ENCODE data around the gene MLPH.
A peak's percentile ranks its signal among the peaks of the same experiment; 100 is the strongest.

The MLPH gene

GRCh38 chr2:237536083-237536415, 49.0 kb downstream of the MLPH start:
- no peak for TF ChIP-seq POLR2A (IDR thresholded peaks at IDR 0.05; ENCODE audit: low read depth, low read length)
- FAIRE-seq (no peak), DNase-seq (ENCODE audit: insufficient read length, low spot score) (no peak)

- TF ChIP-seq POLR2A (IDR thresholded peaks at IDR 0.05; ENCODE audit: low read depth, low read length), result no peak
- FAIRE-seq (no peak), DNase-seq (ENCODE audit: insufficient read length, low spot score) (no peak)
Measured at GRCh38 chr2:237536617-237537016, 49.6 kb downstream of the MLPH start.

- FAIRE-seq (no peak), DNase-seq (ENCODE audit: insufficient read length, low spot score) (no peak)
- no peak for TF ChIP-seq POLR2A (IDR thresholded peaks at IDR 0.05; ENCODE audit: low read depth, low read length)
Measured at GRCh38 chr2:237538001-237538720, 51.1 kb downstream of the MLPH start.

GRCh38 chr2:237538901-237539300, 51.9 kb downstream of the MLPH start:
- TF ChIP-seq POLR2A (IDR thresholded peaks at IDR 0.05; ENCODE audit: low read depth, low read length), result no peak
- no peak for FAIRE-seq
- DNase-seq (ENCODE audit: insufficient read length, low spot score), result no peak

- DNase-seq (ENCODE audit: insufficient read length, low spot score) (no peak), FAIRE-seq (no peak)
- no peak for TF ChIP-seq POLR2A (IDR thresholded peaks at IDR 0.05; ENCODE audit: low read depth, low read length)
Measured at GRCh38 chr2:237539681-237540080, 52.6 kb downstream of the MLPH start.

- FAIRE-seq, result no peak
- no peak for TF ChIP-seq POLR2A (IDR thresholded peaks at IDR 0.05; ENCODE audit: low read depth, low read length)
- no peak for DNase-seq (ENCODE audit: insufficient read length, low spot score)
Measured at GRCh38 chr2:237540223-237540775, 53.2 kb downstream of the MLPH start.

- DNase-seq (ENCODE audit: insufficient read length, low spot score), result peak; percentile 65
- peak; percentile 43 for FAIRE-seq
- TF ChIP-seq POLR2A (IDR thresholded peaks at IDR 0.05; ENCODE audit: low read depth, low read length), result no peak
Measured at GRCh38 chr2:237540823-237541222, 53.8 kb downstream of the MLPH start.

- DNase-seq (ENCODE audit: insufficient read length, low spot score), result no peak
- no peak for TF ChIP-seq POLR2A (IDR thresholded peaks at IDR 0.05; ENCODE audit: low read depth, low read length)
- no peak for FAIRE-seq
Measured at GRCh38 chr2:237541243-237541642, 54.2 kb downstream of the MLPH start.

GRCh38 chr2:237542001-237542704, 55.1 kb downstream of the MLPH start:
- DNase-seq (ENCODE audit: insufficient read length, low spot score) (no peak), FAIRE-seq (no peak)
- no peak for TF ChIP-seq POLR2A (IDR thresholded peaks at IDR 0.05; ENCODE audit: low read depth, low read length)

- no peak for TF ChIP-seq POLR2A (IDR thresholded peaks at IDR 0.05; ENCODE audit: low read depth, low read length)
- DNase-seq (ENCODE audit: insufficient read length, low spot score) (no peak), FAIRE-seq (no peak)
Measured at GRCh38 chr2:237546040-237546875, 59.2 kb downstream of the MLPH start.

- no peak for TF ChIP-seq POLR2A (IDR thresholded peaks at IDR 0.05; ENCODE audit: low read depth, low read length)
- FAIRE-seq, result no peak
Measured at GRCh38 chr2:237546876-237547395, 59.9 kb downstream of the MLPH start.

GRCh38 chr2:237547841-237548416, 60.9 kb downstream of the MLPH start:
- no peak for DNase-seq (ENCODE audit: insufficient read length, low spot score)
- no peak for TF ChIP-seq POLR2A (IDR thresholded peaks at IDR 0.05; ENCODE audit: low read depth, low read length)
- no peak for FAIRE-seq

More at GRCh38 chr2:237546876-237547395, 59.9 kb downstream of the MLPH start:
- no peak for DNase-seq (ENCODE audit: insufficient read length, low spot score)

GRCh38 chr2:237549216-237549615, 62.2 kb downstream of the MLPH start:
- no peak for TF ChIP-seq POLR2A (IDR thresholded peaks at IDR 0.05; ENCODE audit: low read depth, low read length)
- no peak for DNase-seq (ENCODE audit: insufficient read length, low spot score)
- FAIRE-seq, result no peak
